ENCODE results near the gene PLPPR3.

GRCh38 chr19:812747-813218 lies 9.0 kb downstream of the PLPPR3 start:
- no peak for TF ChIP-seq CTCF (IDR thresholded peaks at IDR 0.05)
- TF ChIP-seq EP300 (IDR thresholded peaks at IDR 0.05), result no peak

Data from suprapubic skin (tissue), 3 donors.